Keratinocyte (primary cell): ENCODE results near the gene HNRNPA1.

ENCODE experiments used
- CTCF ChIP-seq, 3 experiments: IDR thresholded peaks in 1 of 3; conservative IDR thresholded peaks in 1 of 3; optimal IDR thresholded peaks in 1 of 3; 2 replicates in 2 of 3; 3 replicates in 1 of 3; pipeline versions ENCODE3 to v1.5.1; 2011; ENCODE audit warnings: low read length in 3 of 3, mild to moderate bottlenecking in 3 of 3, moderate library complexity in 2 of 3, control low read depth in 1 of 3, inconsistent platforms in 1 of 3; ENCODE audit not compliant: insufficient read depth in 2 of 3; ENCODE audit errors: extremely low read depth in 1 of 3
- EZH2 ChIP-seq: IDR thresholded peaks from one replicate; pipeline ENCODE4 v1.6.1; 2012; ENCODE audit warnings: inconsistent platforms, mild to moderate bottlenecking, low read length, moderate library complexity

- TF ChIP-seq CTCF (optimal IDR thresholded peaks at IDR 0.05 in 1 of 3, IDR thresholded peaks at IDR 0.05 in 1 of 3, conservative IDR thresholded peaks at IDR 0.05 in 1 of 3; ENCODE audit: extremely low read depth in 1 of 3, insufficient read depth in 2 of 3, low read length in 3 of 3) (no peak), EZH2 (no peak)
Observed at GRCh38 chr12:54311051-54311450, 30.5 kb downstream of the HNRNPA1 start.
